SK-N-SH (cell line): Measurements from ENCODE around the gene HILPDA. TPM values are rescaled to one million over a fixed set of nuclear protein-coding genes. Genes with fewer than 3 reads are reported as not detected.
A peak's percentile ranks its signal among the peaks of the same experiment; 100 is the strongest.
"Not testable (repeated sequence)": the region's sequence is repeated elsewhere in the genome, so short reads cannot be mapped to it uniquely, and the experiment has no call there.

Source experiments
- CTCF ChIA-PET: fragments of 300-600, 350-600 bp; formaldehyde crosslinking; extraction: SDS; loops from one replicate; lab custom pipeline; 2021; lab: Yijun Ruan, JAX
- POLR2A ChIA-PET: fragments of 350-600 bp; sonication (Branson Sonifier 250); formaldehyde crosslinking; extraction: SDS; loops from one replicate; lab custom pipeline; 2020; ENCODE audit warnings: antibody characterized with exemption, inconsistent platforms; lab: Yijun Ruan, JAX
- DNase-seq: peaks from one replicate; pipeline ENCODE4 v3.0.0; 2012
- H2AFZ ChIP-seq: fragments of 200-600 bp; sonication (generic); 2 replicates; pipeline ENCODE4 v1.8.1; 2016; ENCODE audit warnings: antibody characterized with exemption, mild to moderate bottlenecking, low read depth
- H3F3A ChIP-seq: fragments of 200-600 bp; sonication (generic); replicated peaks from 2 replicates; pipeline ENCODE3; 2016; ENCODE audit warnings: antibody characterized with exemption, mild to moderate bottlenecking; ENCODE audit not compliant: insufficient read depth
- H3K27ac ChIP-seq, 2 experiments: fragments of 200-500 bp in 1 of 2; fragments of 200-600 bp in 1 of 2; sonication (Bioruptor generic) in 1 of 2; sonication (generic), shearing (Covaris generic) in 1 of 2; 2 replicates each; pipeline versions ENCODE4 v1.5.1 to v1.6.1; 2014 to 2016; ENCODE audit warnings: low read depth in 2 of 2, inconsistent platforms in 1 of 2, low read length in 1 of 2, mild to moderate bottlenecking in 1 of 2, mixed read lengths in 1 of 2
- H3K27me3 ChIP-seq: fragments of 200-600 bp; sonication (generic), shearing (Covaris generic); 2 replicates; pipeline ENCODE4 v1.6.1; 2016; ENCODE audit warnings: mixed run types; ENCODE audit not compliant: insufficient read depth
- H3K36me3 ChIP-seq, 2 experiments: fragments of 200-500 bp in 1 of 2; fragments of 200-600 bp in 1 of 2; sonication (Bioruptor generic) in 1 of 2; sonication (generic) in 1 of 2; replicated peaks in 1 of 2; 2 replicates each; pipeline versions ENCODE3 to v1.5.1; 2014 to 2016; ENCODE audit warnings: low read length in 1 of 2, mild to moderate bottlenecking in 1 of 2; ENCODE audit not compliant: insufficient read depth in 2 of 2, control insufficient read depth in 1 of 2
- H3K4me1 ChIP-seq, 2 experiments: fragments of 200-500 bp in 1 of 2; fragments of 200-600 bp in 1 of 2; sonication (Bioruptor generic) in 1 of 2; sonication (generic), shearing (Covaris generic) in 1 of 2; 2 replicates each; pipeline versions ENCODE4 v1.5.1 to v1.6.1; 2014 to 2016; ENCODE audit warnings: low read depth in 1 of 2, low read length in 1 of 2, mixed run types in 1 of 2; ENCODE audit not compliant: insufficient read depth in 2 of 2, control insufficient read depth in 1 of 2
- H3K4me2 ChIP-seq: fragments of 200-600 bp; sonication (generic), shearing (Covaris generic); 2 replicates; pipeline ENCODE4 v1.6.1; 2017; ENCODE audit warnings: mixed run types
- H3K4me3 ChIP-seq, 2 experiments: fragments of 200-500 bp in 1 of 2; fragments of 200-600 bp in 1 of 2; sonication (Bioruptor generic) in 1 of 2; sonication (generic), shearing (Covaris generic) in 1 of 2; 2 replicates each; pipeline versions ENCODE4 v1.5.1 to v1.8.1; 2014 to 2016; ENCODE audit warnings: low read depth in 2 of 2, inconsistent platforms in 1 of 2, low read length in 1 of 2, mild to moderate bottlenecking in 1 of 2, mixed read lengths in 1 of 2, moderate library complexity in 1 of 2
- H3K79me2 ChIP-seq: fragments of 200-600 bp; sonication (generic); 2 replicates; pipeline ENCODE4 v1.8.1; 2017; ENCODE audit warnings: mild to moderate bottlenecking; ENCODE audit not compliant: insufficient read depth
- H3K9ac ChIP-seq: fragments of 200-600 bp; sonication (generic); 2 replicates; pipeline ENCODE4 v1.6.1; 2017; ENCODE audit warnings: mixed run types
- H3K9me2 ChIP-seq: fragments of 200-600 bp; sonication (generic); 2 replicates; pipeline ENCODE4 v1.6.1; 2017; ENCODE audit warnings: mixed run types
- H3K9me3 ChIP-seq: fragments of 200-600 bp; sonication (generic); 2 replicates; pipeline ENCODE4 v1.6.1; 2017; ENCODE audit warnings: mixed run types, mild to moderate bottlenecking, moderate library complexity
- H4K20me1 ChIP-seq: fragments of 200-600 bp; sonication (generic); 2 replicates; pipeline ENCODE4 v1.6.1; 2017; ENCODE audit warnings: mild to moderate bottlenecking, mixed run types; ENCODE audit not compliant: insufficient read depth
- CHD2 ChIP-seq: fragments of 150-350 bp; IDR thresholded peaks from 2 replicates; pipeline ENCODE4 v1.6.1; 2018; ENCODE audit warnings: low read length; ENCODE audit not compliant: partially characterized antibody
- ELF1 ChIP-seq: IDR thresholded peaks from 2 replicates; pipeline ENCODE4 v1.4.0; 2012
- GABPA ChIP-seq: IDR thresholded peaks from 2 replicates; pipeline ENCODE4 v1.4.0; 2012; ENCODE audit warnings: low read depth, mild to moderate bottlenecking
- MXI1 ChIP-seq: IDR thresholded peaks from 2 replicates; pipeline ENCODE4 v1.6.1; 2012; ENCODE audit warnings: mild to moderate bottlenecking, low read depth, low read length, improper control_type of control experiment
- POLR2AphosphoS5 ChIP-seq: IDR thresholded peaks from 2 replicates; pipeline ENCODE4 v1.6.1; 2012; ENCODE audit warnings: low read depth, low read length
- SIN3A ChIP-seq: IDR thresholded peaks from 2 replicates; pipeline ENCODE4 v1.6.1; 2012; ENCODE audit warnings: low read depth, mild to moderate bottlenecking, low read length, moderate library complexity, borderline replicate concordance
- TAF1 ChIP-seq: IDR thresholded peaks from 2 replicates; pipeline ENCODE4 v1.6.1; 2012; ENCODE audit warnings: low read depth, mild to moderate bottlenecking, low read length, moderate library complexity, borderline replicate concordance
- YY1 ChIP-seq: IDR thresholded peaks from 2 replicates; pipeline ENCODE4 v1.4.0; 2012; ENCODE audit warnings: low read depth, mild to moderate bottlenecking
- WGBS: methylation state at CpG from one replicate; pipeline ENCODE4 v1.1.6; 2017; ENCODE audit warnings: low lambda C conversion rate; 5-methylcytosine and 5-hydroxymethylcytosine counted together
- polyA plus RNA-seq, 3 experiments: library from polyadenylated mRNA; depleted of rRNA; stranded (reverse); fragments of >200 nt; gene quantifications; 2 replicates each; pipeline ENCODE4 v1.2.3, GENCODE V29; 2012
- TF ChIP-seq, protein P1 (sequence below): IDR thresholded peaks from 2 replicates; pipeline ENCODE4 v1.6.1; 2012; ENCODE audit warnings: mild to moderate bottlenecking, low read depth, low read length, moderate library complexity
- TF ChIP-seq, protein P2 (sequence below): IDR thresholded peaks from 2 replicates; pipeline ENCODE4 v1.4.0; 2012; ENCODE audit warnings: low read depth
- TF ChIP-seq, protein P3 (sequence below): IDR thresholded peaks from 2 replicates; pipeline ENCODE4 v1.4.0; 2012; ENCODE audit warnings: low read depth, borderline replicate concordance
- TF ChIP-seq, protein P4 (sequence below): fragments of 200-600 bp; sonication (generic); IDR thresholded peaks from 2 replicates; pipeline ENCODE4 v1.6.1; 2017; ENCODE audit warnings: antibody characterized with exemption, mild to moderate bottlenecking, moderate library complexity

The HILPDA gene
- polyA plus RNA-seq, 1 of the 3 experiments (the other 2 are of a cell fraction), result 24.0 TPM

DNA sequence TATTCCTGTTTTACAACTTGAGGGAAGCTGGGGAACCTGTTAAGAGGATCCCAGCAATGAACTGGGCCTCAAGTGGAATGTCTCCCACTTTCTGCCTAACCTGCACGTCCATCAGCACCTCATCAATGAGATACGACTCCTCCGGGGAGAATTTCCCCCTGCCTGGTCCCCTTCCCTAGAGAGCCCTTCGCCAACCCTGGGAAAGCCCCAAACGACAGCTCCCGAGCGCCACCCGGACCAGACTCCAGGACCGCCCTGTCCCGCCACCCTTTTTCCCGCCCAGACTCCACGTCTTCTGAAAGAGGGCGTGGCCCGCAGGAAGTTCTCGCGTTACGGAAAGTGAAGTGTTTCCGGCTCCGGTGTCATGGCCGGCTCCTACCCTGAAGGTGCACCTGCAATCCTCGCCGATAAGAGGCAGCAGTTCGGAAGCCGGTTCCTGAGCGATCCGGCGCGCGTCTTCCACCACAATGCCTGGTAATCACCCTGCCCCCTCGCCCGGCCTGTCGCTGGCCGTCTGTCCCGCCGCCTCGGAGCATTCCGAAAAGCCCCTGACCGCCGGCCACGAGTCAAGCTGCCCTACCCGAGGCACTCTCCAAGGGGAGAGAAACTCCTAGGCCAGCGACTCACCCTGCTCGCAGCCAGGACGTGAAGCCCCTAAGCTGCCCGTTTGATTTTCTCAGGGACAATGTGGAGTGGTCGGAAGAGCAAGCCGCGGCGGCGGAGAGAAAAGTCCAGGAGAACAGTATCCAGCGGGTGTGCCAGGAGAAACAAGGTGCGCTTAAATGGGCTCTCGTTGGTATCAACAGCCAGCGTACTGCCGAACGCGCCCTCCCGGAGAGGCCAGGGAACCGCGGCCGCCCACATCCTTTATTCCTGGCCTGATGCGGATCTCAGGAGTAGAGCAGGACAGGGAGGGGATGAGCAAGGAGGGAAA is 21.0 kb downstream of the HILPDA start, which contains the start of gene METTL2B:
Gene METTL2B, plus strand, starts transcription at position 347 of the 934 bp plus-strand sequence. Its CDS starts 18 bp downstream, at position 365.
- Histone ChIP-seq H3K36me3 (peaks cover 18 to 22% of the 10 kb centered on the region in 2 experiments), H3K27ac (peak within 1 kb of the TSS; percentile 70 to 82), H3F3A (peaks cover 20% of the 10 kb centered on the region), H3K4me2 (peak within 1 kb of the TSS; percentile 77), H3K79me2 (peaks cover 50% of the 10 kb centered on the region), H3K4me3 (peak within 1 kb of the TSS; percentile 89 to 99), H2AFZ (peak within 1 kb of the TSS; percentile 100), H3K9ac (peak within 1 kb of the TSS; percentile 91)
- DNase-seq, result peak; percentile 89
- H3K9me2 ChIP-seq, H3K4me1 ChIP-seq, H3K27me3 ChIP-seq, H3K9me3 ChIP-seq: not testable (repeated sequence)
- 1% methylated on average over 52 of the region's 62 CpGs for WGBS
- POLR2A ChIA-PET, result interaction anchor here (1.2 kb wide), 3 partner anchors 21 to 129 kb away, joined by 3 to 6 read pairs (median 3); partner anchors contain the start of gene HILPDA
- TF ChIP-seq, protein P1, sequence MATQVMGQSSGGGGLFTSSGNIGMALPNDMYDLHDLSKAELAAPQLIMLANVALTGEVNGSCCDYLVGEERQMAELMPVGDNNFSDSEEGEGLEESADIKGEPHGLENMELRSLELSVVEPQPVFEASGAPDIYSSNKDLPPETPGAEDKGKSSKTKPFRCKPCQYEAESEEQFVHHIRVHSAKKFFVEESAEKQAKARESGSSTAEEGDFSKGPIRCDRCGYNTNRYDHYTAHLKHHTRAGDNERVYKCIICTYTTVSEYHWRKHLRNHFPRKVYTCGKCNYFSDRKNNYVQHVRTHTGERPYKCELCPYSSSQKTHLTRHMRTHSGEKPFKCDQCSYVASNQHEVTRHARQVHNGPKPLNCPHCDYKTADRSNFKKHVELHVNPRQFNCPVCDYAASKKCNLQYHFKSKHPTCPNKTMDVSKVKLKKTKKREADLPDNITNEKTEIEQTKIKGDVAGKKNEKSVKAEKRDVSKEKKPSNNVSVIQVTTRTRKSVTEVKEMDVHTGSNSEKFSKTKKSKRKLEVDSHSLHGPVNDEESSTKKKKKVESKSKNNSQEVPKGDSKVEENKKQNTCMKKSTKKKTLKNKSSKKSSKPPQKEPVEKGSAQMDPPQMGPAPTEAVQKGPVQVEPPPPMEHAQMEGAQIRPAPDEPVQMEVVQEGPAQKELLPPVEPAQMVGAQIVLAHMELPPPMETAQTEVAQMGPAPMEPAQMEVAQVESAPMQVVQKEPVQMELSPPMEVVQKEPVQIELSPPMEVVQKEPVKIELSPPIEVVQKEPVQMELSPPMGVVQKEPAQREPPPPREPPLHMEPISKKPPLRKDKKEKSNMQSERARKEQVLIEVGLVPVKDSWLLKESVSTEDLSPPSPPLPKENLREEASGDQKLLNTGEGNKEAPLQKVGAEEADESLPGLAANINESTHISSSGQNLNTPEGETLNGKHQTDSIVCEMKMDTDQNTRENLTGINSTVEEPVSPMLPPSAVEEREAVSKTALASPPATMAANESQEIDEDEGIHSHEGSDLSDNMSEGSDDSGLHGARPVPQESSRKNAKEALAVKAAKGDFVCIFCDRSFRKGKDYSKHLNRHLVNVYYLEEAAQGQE, result peak; percentile 27; the same call in 1 of the 2 replicates
- TF ChIP-seq, protein P2, sequence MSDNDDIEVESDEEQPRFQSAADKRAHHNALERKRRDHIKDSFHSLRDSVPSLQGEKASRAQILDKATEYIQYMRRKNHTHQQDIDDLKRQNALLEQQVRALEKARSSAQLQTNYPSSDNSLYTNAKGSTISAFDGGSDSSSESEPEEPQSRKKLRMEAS, result peak; percentile 96
- TF ChIP-seq MXI1 (peak; percentile 93), YY1 (peak; percentile 97), TAF1 (peak; percentile 92), CHD2 (peak; percentile 99), ELF1 (peak; percentile 61), SIN3A (peak; percentile 75; the same call in 1 of the 2 replicates), POLR2AphosphoS5 (peak; percentile 89), GABPA (peak; percentile 97)
- TF ChIP-seq, protein P3, sequence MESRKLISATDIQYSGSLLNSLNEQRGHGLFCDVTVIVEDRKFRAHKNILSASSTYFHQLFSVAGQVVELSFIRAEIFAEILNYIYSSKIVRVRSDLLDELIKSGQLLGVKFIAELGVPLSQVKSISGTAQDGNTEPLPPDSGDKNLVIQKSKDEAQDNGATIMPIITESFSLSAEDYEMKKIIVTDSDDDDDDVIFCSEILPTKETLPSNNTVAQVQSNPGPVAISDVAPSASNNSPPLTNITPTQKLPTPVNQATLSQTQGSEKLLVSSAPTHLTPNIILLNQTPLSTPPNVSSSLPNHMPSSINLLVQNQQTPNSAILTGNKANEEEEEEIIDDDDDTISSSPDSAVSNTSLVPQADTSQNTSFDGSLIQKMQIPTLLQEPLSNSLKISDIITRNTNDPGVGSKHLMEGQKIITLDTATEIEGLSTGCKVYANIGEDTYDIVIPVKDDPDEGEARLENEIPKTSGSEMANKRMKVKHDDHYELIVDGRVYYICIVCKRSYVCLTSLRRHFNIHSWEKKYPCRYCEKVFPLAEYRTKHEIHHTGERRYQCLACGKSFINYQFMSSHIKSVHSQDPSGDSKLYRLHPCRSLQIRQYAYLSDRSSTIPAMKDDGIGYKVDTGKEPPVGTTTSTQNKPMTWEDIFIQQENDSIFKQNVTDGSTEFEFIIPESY, result peak; percentile 96
- TF ChIP-seq, protein P4, sequence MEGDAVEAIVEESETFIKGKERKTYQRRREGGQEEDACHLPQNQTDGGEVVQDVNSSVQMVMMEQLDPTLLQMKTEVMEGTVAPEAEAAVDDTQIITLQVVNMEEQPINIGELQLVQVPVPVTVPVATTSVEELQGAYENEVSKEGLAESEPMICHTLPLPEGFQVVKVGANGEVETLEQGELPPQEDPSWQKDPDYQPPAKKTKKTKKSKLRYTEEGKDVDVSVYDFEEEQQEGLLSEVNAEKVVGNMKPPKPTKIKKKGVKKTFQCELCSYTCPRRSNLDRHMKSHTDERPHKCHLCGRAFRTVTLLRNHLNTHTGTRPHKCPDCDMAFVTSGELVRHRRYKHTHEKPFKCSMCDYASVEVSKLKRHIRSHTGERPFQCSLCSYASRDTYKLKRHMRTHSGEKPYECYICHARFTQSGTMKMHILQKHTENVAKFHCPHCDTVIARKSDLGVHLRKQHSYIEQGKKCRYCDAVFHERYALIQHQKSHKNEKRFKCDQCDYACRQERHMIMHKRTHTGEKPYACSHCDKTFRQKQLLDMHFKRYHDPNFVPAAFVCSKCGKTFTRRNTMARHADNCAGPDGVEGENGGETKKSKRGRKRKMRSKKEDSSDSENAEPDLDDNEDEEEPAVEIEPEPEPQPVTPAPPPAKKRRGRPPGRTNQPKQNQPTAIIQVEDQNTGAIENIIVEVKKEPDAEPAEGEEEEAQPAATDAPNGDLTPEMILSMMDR, result peak; percentile 46
- TF ChIP-seq, all 33 proteins: peak for 12; not testable (repeated sequence) for 21
- CTCF ChIA-PET, result interaction anchor here (0.7 to 5.9 kb wide), 13 partner anchors 15 to 626 kb away, joined by 3 to 49 read pairs (median 4); no protein-coding TSS in a partner anchor
- not testable (repeated sequence) for H4K20me1 ChIP-seq

DNA sequence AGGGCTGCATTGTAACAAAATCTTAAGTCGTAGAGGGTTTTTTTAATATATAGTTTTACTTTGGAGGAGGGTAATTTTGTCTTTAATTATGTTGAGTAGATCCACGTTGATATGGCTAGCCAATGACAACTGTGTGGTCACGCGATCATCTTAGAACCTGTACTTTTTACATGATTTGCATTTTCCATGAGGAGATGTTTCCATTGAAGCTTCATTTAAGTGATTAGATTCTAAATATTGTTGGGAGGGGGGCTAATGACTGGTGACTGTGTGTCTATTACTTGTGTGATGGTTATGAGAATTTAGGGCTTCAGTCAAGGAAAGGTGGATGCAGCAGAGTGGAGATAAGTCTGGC is 21.6 kb downstream of the HILPDA start:
- H3K27ac ChIP-seq, result peak overlapping the region; percentile 70 to 82
- ChIA-PET POLR2A (interaction anchor here (1.2 kb wide), 1 partner anchor 120 kb away, joined by 3 read pairs; no protein-coding TSS in a partner anchor), CTCF (interaction anchor here (1.4 to 5.9 kb wide), 6 partner anchors 18 to 407 kb away, joined by 3 to 49 read pairs (median 26); no protein-coding TSS in a partner anchor)
- not testable (repeated sequence) for H3K9me2 ChIP-seq, H3K4me1 ChIP-seq, H3K9me3 ChIP-seq, H4K20me1 ChIP-seq, H3K27me3 ChIP-seq, DNase-seq
- peak overlapping the region; percentile 100 for H2AFZ ChIP-seq
- peak overlapping the region; percentile 91 for H3K9ac ChIP-seq
- H3K79me2 ChIP-seq, result peaks cover 50% of the 10 kb centered on the region
- WGBS, result 2% methylated on average over 4 of the region's 4 CpGs
- H3K36me3 ChIP-seq, result peaks cover 22 to 24% of the 10 kb centered on the region in 2 experiments
- H3F3A ChIP-seq, result peaks cover 20% of the 10 kb centered on the region
- peak overlapping the region; percentile 77 for H3K4me2 ChIP-seq
- H3K4me3 ChIP-seq, result peak overlapping the region; percentile 89 to 99
